ENCODE measurements around the gene TXNDC12.
A peak's percentile ranks its signal among the peaks of the same experiment; 100 is the strongest.
"Not testable (repeated sequence)": the region's sequence is repeated elsewhere in the genome, so short reads cannot be mapped to it uniquely, and the experiment has no call there.

The TXNDC12 gene

DNA sequence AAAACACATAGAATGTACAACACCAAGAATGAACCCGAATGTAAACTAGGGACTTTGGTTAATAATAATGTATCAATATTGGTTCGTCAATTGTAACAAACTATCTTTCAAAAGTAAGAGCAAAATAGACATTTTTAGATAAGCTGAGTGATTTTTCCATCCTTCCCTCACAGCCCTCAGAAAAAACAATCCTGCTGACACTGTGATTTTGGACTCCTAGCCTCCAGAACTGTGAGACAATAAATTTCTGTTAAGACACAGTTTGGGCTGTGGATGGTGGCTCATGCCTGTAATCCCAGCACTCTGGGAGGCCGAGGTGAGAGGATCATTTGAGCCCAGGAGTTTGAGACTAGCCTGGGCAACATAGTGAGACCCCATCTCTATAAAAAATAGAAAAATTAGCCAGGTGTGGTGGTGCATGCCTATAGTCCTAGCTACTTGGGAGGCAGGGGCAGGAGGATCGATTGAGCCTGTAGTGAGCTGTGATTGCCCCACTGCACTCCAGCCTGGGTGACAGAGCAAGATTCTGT is 9.3 kb downstream of the TXNDC12 start:
- DNase-seq (ENCODE audit: low spot score), result not testable (repeated sequence)

DNA sequence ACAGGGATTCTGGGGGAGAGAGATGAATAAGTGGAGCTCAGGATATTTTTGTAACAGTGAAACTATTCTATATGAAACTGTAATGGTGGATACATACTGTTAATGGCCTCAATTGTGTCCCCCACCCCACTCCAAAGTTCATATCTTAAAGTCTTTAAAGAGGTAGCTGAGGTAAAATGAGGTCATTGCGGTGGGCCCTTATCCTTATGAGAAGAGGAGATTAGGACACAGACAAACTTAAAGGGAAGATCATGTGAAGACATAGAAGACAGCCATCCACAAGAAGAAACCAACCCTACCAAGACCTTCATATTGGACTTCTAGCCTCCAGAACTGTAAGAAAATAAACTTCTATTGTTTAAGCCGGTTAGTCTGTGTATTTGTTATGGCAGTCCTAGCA is 9.8 kb downstream of the TXNDC12 start:
- DNase-seq (ENCODE audit: low spot score), result no peak

DNA sequence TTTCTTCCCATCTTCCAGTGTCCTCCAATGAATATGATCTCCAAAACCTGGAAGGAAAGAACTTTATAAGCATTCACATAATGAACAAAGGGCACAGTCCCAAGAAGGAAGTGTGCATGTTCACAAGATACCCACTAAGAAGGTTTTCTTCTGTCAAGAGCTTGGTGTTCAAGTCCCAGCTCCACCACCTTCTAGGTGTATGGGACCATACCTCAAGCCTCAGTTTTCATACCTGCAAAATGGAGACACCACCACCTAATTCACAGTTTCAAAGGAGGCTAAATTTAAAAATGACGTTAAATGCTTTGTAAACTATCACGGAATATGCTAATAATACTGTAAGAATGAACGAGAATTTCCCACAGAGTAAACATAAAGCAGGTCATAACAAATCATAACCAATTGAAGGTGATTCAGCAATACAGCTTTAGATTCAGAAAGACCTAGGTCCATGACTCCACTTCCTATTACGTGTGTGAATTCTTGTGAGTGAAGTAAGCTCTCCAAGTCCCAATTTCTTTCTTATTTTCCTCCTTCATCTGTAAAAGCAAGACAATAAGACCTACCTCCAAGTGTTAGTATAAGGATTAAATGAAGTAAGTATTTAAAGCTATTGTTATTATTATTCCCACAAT is 13.3 kb downstream of the TXNDC12 start:
- no peak for DNase-seq (ENCODE audit: low spot score)

DNA sequence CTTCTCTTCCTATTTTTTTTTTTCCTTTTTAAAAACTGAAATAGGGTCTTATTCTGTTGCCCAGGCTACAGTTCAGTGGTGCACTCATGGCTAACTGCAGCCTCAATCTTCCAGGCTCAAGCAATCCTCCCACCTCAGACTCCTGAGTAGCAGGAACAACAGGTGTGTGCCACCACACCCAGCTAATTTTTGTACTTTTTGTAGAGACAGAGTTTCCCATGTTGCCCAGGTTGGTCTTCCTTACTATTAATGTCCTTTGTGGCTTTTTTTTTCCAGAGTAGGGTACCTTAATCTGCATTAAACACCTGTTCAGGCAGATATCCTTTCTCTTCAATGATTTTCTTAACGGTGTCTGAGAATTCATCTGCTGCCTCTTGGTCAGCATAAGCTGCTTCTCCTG is 17.1 kb downstream of the TXNDC12 start:
- no peak for DNase-seq (ENCODE audit: low spot score)

DNA sequence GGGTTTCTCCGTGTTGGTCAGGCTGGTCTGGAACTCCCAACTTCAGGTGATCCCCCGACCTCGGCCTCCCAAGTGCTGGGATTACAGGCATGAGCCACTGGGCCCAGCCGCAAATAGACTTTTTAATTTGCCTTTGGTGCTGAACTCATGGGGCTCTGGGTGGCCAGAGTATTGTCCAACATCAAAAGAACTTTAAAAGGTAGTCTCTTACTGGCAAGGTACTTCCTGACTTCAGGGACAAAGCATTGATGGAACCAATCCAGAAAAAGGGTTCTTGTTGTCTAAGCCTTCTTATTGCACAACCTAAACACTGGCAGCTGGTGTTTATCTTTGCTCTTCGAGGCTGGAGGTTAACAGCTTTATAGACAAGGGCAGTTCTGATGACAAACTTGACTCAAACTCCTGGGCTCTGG is 17.6 kb downstream of the TXNDC12 start:
- peak; percentile 42 for DNase-seq (ENCODE audit: low spot score)

DNA sequence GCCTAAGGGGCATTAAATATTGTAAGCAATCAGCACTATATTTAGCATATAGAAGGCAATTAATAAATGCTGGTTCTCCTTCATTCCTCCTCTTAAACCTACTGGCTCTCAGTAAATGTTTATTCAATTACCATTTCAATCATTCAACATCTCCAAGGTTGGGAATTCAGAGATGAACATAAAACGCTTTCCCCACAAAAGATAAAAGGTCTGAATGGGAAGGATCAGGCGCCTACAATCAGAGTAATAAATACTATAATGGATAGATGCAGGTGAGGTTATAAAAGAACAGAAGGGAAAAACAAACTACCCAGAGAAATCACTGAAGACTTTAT is 21.0 kb downstream of the TXNDC12 start:
- no peak for DNase-seq (ENCODE audit: low spot score)

DNA sequence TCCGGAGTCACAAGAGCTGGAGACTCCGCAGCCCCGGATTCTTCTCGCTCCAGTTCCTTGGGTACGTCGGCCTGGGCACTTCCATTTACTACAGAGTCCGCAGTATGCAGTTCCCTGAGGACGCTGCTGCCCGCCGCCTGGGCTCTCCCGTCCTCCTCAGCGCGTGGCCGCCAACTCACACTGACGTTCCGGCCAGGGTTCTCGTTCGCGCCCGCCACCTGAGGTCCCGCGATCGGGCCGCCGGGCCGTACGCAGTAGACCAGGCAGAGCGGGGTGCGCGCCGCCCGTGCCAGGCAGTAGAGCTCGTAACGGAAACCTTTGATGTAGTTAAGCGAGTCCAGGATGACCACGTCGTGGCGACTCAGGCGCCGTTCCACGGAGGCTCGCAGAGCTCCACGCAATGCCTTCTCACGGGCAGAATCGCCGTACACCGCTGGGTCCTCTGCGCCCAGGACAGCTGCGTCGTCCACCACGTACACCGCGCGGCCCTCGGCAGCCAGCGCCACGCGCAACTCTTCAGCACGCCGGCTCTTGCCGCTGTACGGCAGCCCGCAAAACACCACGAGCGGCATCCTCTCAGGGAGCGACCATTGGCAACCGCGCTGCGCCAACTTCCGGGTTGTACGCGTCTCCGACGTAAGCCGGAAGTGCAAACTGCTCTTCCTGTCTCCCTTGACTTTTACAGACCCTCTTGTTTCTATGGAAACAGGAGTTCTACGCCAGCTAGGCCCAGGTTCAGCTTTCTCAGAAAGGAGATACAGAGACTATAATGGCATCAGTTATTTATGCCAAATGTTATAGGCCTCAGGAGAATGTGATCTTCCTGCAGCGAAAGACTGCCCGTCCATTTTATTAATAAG is 21.6 kb downstream of the TXNDC12 start, which contains the start of gene KTI12:
TSS of gene KTI12 (minus strand) at position 621 of the 860 bp plus-strand sequence. CDS start at position 572, 49 bp downstream.
- peak; percentile 87 for DNase-seq (ENCODE audit: low spot score)

DNA sequence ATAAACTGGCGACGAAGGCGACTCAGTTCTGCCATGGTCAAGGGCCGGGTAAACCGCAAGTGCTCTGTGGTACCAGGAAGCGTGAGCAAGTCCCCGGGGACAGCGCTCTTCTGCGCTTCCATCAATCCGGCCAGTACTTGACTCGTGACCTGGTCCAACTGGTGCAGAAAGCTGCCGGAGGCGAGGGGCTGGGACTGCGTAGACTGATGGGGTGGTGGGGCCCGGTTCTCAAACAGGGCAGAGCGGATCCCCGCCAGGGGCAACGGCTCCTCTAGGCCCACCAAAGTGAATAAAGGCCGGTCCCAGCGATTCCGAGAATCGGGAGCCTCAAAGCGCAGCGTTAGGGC is 22.2 kb downstream of the TXNDC12 start:
- DNase-seq (ENCODE audit: low spot score), result no peak

DNA sequence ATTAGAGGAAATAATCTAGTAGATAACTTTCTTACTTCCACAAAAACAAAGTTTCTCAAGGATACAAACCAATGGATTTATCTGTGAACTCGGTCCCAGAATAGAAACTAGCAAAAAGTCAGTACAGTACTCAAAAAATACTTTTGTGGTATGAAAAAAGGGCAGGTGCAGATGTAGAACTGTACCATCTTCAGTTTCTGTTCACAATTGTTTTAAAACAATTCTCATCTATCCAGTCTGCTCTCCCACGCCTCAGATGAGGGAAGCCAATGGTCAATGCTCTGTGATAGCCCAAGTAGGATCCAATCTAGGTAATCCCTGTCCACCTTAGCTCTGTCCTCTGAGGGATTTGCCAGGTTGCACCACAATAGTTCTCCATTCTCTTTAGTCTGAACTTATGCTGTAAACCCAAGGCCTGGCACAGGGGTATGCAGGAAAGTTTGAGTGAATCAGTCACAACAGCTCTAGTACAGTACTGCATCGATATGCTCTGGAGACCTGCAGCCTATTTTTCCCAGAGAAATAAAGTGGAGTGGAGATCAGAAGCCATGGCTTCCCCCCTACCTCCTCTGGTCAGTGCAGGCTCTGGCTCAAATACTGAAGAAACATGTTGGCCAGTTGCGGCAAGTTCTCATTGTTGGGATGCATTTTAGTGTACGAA is 22.7 kb downstream of the TXNDC12 start:
- DNase-seq (ENCODE audit: low spot score), result peak; percentile 14

DNA sequence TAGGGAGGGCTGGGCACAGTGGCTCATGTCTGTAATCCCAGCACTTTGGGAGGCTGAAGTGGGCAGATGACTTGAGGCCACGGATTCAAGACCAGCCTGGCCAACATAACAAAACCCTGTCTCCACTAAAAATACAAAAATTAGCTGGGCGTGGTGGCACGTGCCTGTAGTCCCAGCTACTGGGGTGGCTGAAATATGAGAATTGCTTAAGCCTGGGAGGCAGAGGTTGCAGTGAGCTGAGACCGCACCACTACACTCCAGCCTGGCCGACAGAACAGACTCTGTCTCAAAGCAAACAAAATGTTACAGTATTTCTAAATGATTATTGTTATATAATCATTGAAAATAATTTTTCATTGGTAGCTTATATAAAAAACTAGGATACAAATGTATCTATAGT is 26.2 kb downstream of the TXNDC12 start:
- DNase-seq (ENCODE audit: low spot score), result not testable (repeated sequence)

DNA sequence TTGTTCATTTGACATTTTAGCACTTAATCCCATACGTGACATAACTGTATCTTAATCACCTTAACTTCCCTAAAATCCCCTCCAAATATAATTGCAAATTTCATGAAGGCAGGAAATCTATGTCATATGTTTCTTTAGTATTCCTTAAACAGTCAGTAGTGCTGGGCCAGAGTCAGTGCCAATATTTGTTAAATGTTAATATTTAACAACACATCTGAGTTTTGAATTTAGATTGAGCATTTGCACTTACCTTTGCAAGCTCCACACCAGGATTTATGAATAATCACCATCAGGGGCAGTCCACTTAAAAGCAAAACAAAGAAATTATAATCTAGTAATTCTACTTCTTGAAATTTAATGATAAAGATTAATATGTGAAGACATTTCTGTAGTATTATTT is 26.7 kb downstream of the TXNDC12 start:
- no peak for DNase-seq (ENCODE audit: low spot score)

DNA sequence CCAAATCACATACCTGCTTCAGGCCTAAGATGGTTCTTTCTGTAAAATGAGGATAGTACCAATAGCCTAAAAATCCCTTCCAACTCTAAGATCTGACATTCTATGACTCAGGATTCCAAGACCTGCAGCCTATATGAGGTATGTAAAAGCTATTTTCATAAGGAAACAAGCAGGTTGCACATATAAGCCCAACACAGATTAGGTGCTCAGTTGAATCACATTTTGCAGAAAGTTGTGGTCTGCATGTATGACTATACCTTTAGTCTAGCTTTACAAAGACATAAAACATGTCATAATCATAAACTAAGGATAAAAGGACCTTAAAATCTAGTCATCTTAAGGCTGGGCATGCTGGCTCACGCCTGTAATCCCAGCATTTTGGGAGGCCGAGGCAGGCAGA is 28.7 kb downstream of the TXNDC12 start:
- no peak for DNase-seq (ENCODE audit: low spot score)

DNA sequence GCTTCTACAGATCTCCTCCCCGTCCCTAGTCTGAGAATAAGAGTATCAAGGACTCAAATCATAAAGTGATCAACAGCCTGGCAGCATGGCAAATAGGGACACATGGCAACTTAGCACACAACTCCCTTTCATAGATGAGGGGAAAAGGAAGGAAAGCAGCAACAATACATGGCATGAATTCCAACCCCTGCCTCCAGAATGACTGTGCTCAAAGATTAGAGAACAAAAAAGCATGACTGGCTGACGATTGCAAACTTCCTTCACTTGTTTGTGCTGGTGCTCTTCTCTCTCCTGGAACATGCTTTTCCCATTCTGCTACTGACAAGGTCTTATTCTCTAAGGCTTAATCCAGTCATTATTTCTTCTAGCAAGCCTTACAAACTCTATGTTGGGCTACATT is 32.9 kb downstream of the TXNDC12 start:
- no peak for DNase-seq (ENCODE audit: low spot score)

DNA sequence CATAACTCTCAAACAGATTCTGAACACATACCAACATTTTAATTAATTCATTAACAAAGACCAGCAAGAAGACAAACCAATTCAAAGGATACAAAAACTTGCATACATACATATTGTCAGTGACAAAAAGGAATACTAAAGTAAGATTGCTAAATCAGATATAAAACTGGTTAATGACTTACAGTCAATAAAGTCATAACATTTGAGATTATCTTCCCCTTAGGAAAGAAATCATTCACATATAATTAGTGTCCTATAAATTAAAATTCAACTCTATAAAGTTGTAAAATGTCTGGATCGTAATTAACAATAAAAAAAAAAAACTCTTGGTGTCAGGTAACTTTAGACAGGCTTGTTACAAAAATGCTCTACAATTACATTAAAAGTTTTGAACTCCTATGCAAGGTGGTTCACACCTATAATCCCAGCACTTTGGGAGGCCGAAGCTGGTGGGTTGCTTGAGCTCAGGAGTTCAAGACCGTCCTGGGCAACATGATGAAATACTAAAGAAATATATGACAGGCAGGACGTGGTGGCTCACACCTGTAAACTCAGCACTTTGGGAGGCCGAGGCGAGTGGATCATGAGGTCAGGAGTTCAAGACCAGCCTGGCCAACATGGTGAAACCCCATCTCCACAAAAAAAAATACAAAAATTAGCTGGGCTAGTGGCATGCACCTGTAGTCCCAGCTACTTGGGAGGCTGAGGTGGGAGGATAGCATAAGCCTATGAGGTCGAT is 46.8 kb downstream of the TXNDC12 start:
- no peak for DNase-seq (ENCODE audit: low spot score)

DNA sequence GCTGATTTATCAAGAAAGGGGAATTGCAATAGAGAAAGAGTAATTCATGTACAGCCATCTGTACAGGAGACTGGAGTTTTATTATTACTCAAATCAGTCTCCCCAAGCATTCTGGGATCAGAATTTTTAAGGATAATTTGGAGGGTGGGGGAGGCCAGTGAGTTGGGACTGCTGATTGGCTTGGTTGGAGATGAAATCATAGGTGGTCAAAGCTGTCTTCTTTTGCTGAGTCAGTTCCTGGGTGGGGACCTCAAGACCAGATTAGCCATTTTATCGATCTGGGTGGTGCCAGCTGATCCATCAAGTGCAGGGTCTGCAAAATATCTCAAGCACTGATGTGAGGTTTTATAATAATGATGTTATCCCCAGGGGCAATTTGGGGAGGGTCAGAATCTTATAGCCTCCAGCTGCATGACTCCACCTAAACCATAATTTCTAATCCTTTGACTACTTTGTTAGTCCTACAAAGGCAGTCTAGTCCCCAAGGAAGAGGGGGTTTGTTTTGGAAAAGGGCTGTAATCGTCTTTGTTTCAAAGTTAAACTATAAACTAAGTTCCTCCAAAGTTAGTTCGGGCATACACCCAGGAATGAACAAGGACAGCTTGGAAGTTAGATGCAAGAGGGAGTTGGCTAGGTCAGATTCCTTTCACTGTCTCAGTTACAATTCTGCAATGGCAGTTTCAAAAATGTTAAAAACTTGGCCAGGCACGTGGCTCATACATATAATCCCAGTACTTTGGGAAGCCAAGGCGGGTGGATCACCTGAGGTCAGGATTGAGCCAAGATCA is 47.6 kb downstream of the TXNDC12 start:
- no peak for DNase-seq (ENCODE audit: low spot score)

DNA sequence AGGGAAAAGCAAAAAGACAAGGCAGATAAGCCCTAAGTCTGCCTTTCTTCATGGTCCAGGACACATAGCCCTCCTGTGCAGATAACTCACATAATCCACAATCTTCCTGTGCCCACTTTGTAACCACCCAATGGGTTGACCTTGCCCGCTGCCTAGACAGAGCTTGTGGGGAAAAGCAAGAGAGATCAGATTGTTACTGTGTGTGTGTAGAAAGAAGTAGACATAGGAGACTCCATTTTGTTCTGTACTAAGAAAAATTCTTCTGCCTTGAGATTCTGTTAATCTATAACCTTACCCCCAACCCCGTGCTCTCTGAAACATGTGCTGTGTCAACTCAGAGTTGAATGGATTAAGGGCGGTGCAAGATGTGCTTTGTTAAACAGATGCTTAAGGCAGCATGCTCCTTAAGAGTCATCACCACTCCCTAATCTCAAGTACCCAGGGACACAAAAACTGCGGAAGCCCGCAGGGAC is 48.9 kb downstream of the TXNDC12 start:
- not testable (repeated sequence) for DNase-seq (ENCODE audit: low spot score)

DNA sequence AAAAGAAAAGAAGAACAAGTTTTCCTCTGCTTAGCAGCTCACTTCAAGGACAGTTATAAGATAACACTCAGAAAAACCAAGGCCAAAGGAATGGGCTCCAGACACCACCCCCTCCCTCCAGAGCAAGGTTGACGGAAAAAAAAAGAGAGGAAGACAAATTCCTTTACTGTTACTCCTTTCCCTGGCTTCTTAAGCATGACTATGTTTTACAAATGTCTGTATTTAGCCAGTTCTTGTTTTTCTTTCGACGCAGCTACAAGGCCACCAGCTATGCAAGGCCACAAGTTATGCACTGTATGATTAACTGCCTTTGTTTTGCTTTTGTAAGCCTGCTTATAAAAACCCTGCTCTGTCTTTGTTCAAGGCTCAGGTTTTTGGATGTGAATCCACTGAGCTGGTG is 49.4 kb downstream of the TXNDC12 start:
- not testable (repeated sequence) for DNase-seq (ENCODE audit: low spot score)

DNA sequence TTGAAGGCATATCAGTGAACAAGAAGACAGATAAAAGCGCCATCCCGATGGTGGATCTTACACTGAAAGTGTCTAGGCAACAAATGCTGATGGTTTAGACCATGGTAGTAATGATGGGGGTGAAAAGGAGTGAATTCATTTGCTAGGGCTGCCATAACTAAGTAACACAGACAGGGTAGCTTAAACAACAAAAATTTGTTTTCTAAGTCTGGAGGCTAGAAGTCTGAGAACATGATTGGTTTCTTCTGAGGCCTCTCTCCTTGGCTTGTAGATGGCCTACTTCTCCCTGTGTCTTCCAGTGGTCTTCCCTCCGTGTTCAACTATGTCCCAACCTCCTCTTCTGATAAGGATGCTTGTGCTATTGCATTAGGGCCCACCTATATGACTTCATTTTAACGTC is 51.1 kb downstream of the TXNDC12 start:
- no peak for DNase-seq (ENCODE audit: low spot score)

DNA sequence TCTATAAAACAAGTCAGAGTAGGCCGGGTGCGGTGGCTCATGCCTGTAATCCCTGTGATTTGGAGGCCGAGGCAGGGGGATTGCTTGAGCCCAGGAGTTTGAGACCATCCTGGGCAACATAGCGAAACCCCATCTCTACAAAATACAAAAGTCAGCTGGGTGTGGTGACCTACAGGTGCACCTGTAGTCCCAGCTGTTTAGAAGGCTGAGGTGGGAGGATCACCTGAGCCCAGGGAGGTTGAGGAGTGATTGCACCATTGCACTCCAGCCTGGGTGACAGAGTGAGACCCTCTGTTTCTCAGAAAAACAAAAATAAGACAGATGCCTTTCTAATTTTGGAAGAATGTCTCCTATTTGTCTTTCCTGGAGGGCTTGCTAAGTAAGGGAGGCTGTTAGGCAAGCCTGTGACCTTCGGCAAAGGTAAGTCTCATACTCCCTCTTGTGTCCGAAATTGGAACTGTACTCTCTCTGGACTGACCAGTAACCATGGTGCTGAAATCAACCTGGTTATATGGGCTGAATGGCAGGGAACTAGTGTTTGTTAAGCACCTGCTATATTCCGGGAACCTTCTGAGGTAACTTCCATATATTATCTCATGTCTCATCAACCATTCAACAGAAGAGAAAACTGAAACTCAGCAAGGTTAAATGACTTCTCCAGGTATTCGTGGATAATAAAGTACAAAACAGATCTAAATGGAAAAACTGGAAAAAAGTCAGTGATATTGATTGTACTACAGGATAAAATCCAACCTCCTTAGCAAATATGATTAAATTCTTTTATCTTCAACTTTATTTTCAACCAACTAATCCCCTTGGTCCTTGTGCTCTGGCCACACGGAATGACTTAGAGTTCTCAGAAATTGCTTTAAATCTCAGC is 52.7 kb downstream of the TXNDC12 start:
- peak; percentile 72 for DNase-seq (ENCODE audit: low spot score)

DNA sequence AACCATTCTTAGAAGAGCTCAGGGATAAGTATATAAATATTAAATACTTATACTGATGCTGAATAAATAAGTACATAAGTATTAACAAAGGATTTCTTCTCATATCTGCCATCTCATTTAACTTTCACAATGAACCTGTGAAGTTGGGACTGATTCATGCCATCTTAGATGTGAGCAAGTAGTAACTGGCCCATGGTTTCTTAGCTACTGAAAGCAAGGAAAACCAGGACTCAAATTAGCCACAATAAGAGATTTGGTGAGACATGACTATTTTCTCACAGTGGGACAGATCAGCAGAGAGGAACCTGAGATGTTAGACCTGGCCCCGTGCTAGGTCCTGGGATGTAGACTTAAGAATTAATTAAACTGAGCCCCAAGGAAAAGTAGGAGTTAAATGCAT is 56.3 kb downstream of the TXNDC12 start:
- DNase-seq (ENCODE audit: low spot score), result no peak

Data from D341Med (cell line).